ENCODE data around the gene SEZ6.

SEZ6 gene

GRCh38 chr17:29036584-29036983 lies 30.8 kb upstream of the SEZ6 start:
- no peak for TF ChIP-seq CTCF (IDR thresholded peaks at IDR 0.05; ENCODE audit: low read length, missing control alignments)
- no peak overlapping the region for H3K4me3 ChIP-seq (replicated peaks; ENCODE audit: low read depth, low read length)
- no peak for DNase-seq (ENCODE audit: low read depth)

- H3K4me3 ChIP-seq (replicated peaks; ENCODE audit: low read depth, low read length), result no peak overlapping the region
- no peak for DNase-seq (ENCODE audit: low read depth)
- no peak for TF ChIP-seq CTCF (IDR thresholded peaks at IDR 0.05; ENCODE audit: low read length, missing control alignments)
Measured at GRCh38 chr17:29034510-29034909, 28.7 kb upstream of the SEZ6 start.

GRCh38 chr17:29032857-29033197 lies 27.0 kb upstream of the SEZ6 start:
- DNase-seq (ENCODE audit: low read depth), result peak; percentile 64
- no peak overlapping the region for H3K4me3 ChIP-seq (replicated peaks; ENCODE audit: low read depth, low read length)
- no peak for TF ChIP-seq CTCF (IDR thresholded peaks at IDR 0.05; ENCODE audit: low read length, missing control alignments)

- H3K4me3 ChIP-seq (replicated peaks; ENCODE audit: low read depth, low read length), result no peak overlapping the region
- no peak for DNase-seq (ENCODE audit: low read depth)
- no peak for TF ChIP-seq CTCF (IDR thresholded peaks at IDR 0.05; ENCODE audit: low read length, missing control alignments)
Measured at GRCh38 chr17:29032013-29032856, 26.4 kb upstream of the SEZ6 start.

GRCh38 chr17:29031488-29031887 lies 25.7 kb upstream of the SEZ6 start:
- H3K4me3 ChIP-seq (replicated peaks; ENCODE audit: low read depth, low read length), result no peak overlapping the region
- no peak for TF ChIP-seq CTCF (IDR thresholded peaks at IDR 0.05; ENCODE audit: low read length, missing control alignments)
- no peak for DNase-seq (ENCODE audit: low read depth)

- DNase-seq (ENCODE audit: low read depth), result no peak
- H3K4me3 ChIP-seq (replicated peaks; ENCODE audit: low read depth, low read length), result no peak overlapping the region
- TF ChIP-seq CTCF (IDR thresholded peaks at IDR 0.05; ENCODE audit: low read length, missing control alignments), result no peak
Measured at GRCh38 chr17:29024316-29024952, 18.6 kb upstream of the SEZ6 start.

Data from fibroblast of pulmonary artery (primary cell).